ENCODE results near the gene KPTN.

KPTN gene

DNA sequence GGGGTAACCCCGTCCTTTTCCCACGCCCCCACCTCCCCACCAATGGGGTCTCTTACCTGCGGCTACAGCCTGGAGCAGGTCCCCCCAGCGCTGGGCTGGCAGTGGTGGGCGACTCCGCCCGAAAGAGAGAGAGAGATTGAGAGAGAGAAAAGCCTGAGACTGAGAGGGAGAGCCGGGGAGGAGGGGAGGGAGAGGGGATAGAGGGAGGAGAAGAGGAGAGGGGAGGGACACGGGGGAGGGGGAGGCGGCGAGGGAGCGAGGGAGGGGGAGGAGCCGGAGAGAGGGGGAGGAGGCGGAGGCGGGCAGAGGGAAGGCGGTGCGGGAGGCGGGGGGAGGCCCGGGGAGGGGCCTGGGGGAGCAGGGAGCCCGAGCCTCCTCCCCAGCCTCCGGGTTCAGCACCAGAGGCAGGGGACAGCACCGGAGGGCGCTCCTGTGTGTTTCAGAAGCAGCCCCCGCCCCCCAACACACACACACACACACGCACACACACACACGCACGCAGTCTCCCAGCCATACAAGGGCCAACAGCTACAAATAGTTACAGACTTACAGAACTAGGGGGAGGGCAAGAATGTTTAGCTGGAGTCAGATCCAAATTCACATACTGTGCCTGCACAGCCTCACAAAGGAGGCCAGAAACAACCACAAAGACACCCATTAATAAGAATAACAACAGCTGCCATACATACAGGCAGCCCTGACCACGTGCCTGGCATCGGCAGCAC, 12.1 kb downstream of the KPTN start, which contains the start of gene SLC8A2:
SLC8A2 (minus strand) TSS at position 161 of the 725 bp plus-strand sequence. CDS start 5,490 bp downstream, outside the sequence.
- TF ChIP-seq, protein P1, sequence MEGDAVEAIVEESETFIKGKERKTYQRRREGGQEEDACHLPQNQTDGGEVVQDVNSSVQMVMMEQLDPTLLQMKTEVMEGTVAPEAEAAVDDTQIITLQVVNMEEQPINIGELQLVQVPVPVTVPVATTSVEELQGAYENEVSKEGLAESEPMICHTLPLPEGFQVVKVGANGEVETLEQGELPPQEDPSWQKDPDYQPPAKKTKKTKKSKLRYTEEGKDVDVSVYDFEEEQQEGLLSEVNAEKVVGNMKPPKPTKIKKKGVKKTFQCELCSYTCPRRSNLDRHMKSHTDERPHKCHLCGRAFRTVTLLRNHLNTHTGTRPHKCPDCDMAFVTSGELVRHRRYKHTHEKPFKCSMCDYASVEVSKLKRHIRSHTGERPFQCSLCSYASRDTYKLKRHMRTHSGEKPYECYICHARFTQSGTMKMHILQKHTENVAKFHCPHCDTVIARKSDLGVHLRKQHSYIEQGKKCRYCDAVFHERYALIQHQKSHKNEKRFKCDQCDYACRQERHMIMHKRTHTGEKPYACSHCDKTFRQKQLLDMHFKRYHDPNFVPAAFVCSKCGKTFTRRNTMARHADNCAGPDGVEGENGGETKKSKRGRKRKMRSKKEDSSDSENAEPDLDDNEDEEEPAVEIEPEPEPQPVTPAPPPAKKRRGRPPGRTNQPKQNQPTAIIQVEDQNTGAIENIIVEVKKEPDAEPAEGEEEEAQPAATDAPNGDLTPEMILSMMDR (IDR thresholded peaks at IDR 0.05; ENCODE audit: low read depth, low read length), result no peak
- H3K4me3 ChIP-seq (ENCODE audit: low read depth, low read length), result no peak within 1 kb of the TSS

- TF ChIP-seq, protein P1 (IDR thresholded peaks at IDR 0.05; ENCODE audit: low read depth, low read length), result no peak
- H3K4me3 ChIP-seq (ENCODE audit: low read depth, low read length), result no peak overlapping the region
Observed at GRCh38 chr19:47471381-47471732, 12.7 kb downstream of the KPTN start.

- H3K4me3 ChIP-seq (ENCODE audit: low read depth, low read length), result no peak overlapping the region
- TF ChIP-seq, protein P1 (IDR thresholded peaks at IDR 0.05; ENCODE audit: low read depth, low read length), result no peak
Observed at GRCh38 chr19:47470447-47471195, 13.4 kb downstream of the KPTN start.

DNA sequence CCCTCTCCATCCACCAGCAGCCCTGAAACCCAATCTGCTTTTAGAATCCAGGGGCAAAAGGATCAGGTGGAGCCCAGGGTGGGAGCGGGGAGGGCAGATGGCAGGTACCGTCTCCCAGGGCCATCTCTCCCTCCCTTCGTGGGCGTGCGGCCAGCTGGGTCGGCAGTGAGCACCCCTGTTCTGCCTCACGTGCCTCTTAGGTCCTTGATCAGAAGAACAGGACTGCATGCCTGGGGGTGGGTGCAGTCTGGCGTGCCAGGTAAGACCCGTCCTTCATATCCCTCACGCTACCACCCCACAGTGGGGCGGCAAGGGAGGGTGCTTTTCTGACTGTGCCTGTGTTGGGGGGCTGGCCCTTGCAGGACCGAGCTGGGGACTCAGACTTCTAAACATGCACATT, 14.3 kb downstream of the KPTN start:
- no peak overlapping the region for H3K4me3 ChIP-seq (ENCODE audit: low read depth, low read length)

GRCh38 chr19:47469363-47469700, 14.7 kb downstream of the KPTN start:
- no peak overlapping the region for H3K4me3 ChIP-seq (ENCODE audit: low read depth, low read length)
- TF ChIP-seq, protein P1 (IDR thresholded peaks at IDR 0.05; ENCODE audit: low read depth, low read length), result no peak

More for the DNA sequence above, 14.3 kb downstream of the KPTN start:
- TF ChIP-seq, protein P1 (IDR thresholded peaks at IDR 0.05; ENCODE audit: low read depth, low read length), result no peak

GRCh38 chr19:47467914-47468313, 16.1 kb downstream of the KPTN start:
- TF ChIP-seq, protein P1 (IDR thresholded peaks at IDR 0.05; ENCODE audit: low read depth, low read length), result no peak
- no peak overlapping the region for H3K4me3 ChIP-seq (ENCODE audit: low read depth, low read length)

DNA sequence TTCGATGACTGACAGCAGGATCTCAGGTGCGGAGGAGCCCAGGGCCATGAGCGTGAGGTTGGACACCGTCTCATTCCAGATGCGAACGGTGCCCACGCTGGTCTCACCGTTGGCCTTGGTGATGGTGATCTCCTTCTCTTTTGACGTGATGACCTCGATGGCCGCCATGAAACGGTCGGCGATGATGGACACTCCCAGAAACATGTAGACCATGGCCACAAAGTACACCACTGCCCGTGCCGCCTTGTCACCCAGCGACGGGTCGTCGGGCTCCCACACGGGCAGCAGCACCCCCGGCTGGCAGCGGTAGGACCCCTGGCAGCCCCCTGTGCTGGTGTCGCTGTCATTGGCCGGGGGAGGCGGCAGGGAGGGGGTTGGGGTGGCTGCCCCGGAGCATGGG, 18.1 kb downstream of the KPTN start:
- TF ChIP-seq, protein P1 (IDR thresholded peaks at IDR 0.05; ENCODE audit: low read depth, low read length), result no peak
- H3K4me3 ChIP-seq (ENCODE audit: low read depth, low read length), result no peak overlapping the region

Data from WI38 (cell line).